Omental fat pad (tissue), 4 donors: ENCODE measurements around the gene PDE6A. TPM values are rescaled to one million over a fixed set of nuclear protein-coding genes. Genes with fewer than 3 reads are reported as not detected.
A peak's percentile ranks its signal among the peaks of the same experiment; 100 is the strongest.

Source experiments
- ATAC-seq: fragments of 150-250 bp; one replicate; pipeline ENCODE4 v1.9.1; 2016; ENCODE audit warnings: mild to moderate bottlenecking, moderate library complexity; ENCODE audit not compliant: low FRiP score
- DNase-seq: peaks from one replicate; pipeline ENCODE4 v3.0.0-alpha.2; 2019; ENCODE audit warnings: low spot score
- CTCF ChIP-seq, 3 donors: fragments of 450-650 bp; IDR thresholded peaks; one replicate each; pipeline ENCODE4 v1.5.1; 2016 to 2017; ENCODE audit warnings: antibody characterized with exemption in 3 of 3, mild to moderate bottlenecking in 3 of 3, moderate library complexity in 2 of 3
- total RNA-seq, 4 donors: library from RNA; depleted of rRNA; stranded (reverse); fragments of >200 nt; gene quantifications; one replicate each; pipeline ENCODE4 v1.1.0, GENCODE V29; 2016

Gene PDE6A
- total RNA-seq, 4 donors from 2014 or later = not detected

- no peak for TF ChIP-seq CTCF (IDR thresholded peaks at IDR 0.05)
- no peak for ATAC-seq
- no peak for DNase-seq
Observed at GRCh38 chr5:149940941-149941644, 3.5 kb downstream of the PDE6A start.

- no peak for TF ChIP-seq CTCF (IDR thresholded peaks at IDR 0.05)
- ATAC-seq = no peak
Observed at GRCh38 chr5:149940077-149940574, 4.5 kb downstream of the PDE6A start.

GRCh38 chr5:149939546-149939945, 5.0 kb downstream of the PDE6A start:
- DNase-seq (no peak), ATAC-seq (no peak)
- no peak for TF ChIP-seq CTCF (IDR thresholded peaks at IDR 0.05)

More at GRCh38 chr5:149940077-149940574, 4.5 kb downstream of the PDE6A start:
- no peak for DNase-seq

- ATAC-seq (peak; percentile 46), DNase-seq (no peak)
- TF ChIP-seq CTCF (IDR thresholded peaks at IDR 0.05) = no peak
Observed at GRCh38 chr5:149938791-149939358, 5.7 kb downstream of the PDE6A start.

GRCh38 chr5:149938279-149938678, 6.3 kb downstream of the PDE6A start:
- DNase-seq = peak; percentile 56
- no peak for ATAC-seq
- TF ChIP-seq CTCF (IDR thresholded peaks at IDR 0.05) = no peak

- DNase-seq = no peak
Observed at GRCh38 chr5:149937610-149938009, 7.0 kb downstream of the PDE6A start.

More at GRCh38 chr5:149937610-149938009, 7.0 kb downstream of the PDE6A start:
- ATAC-seq = no peak
- TF ChIP-seq CTCF (IDR thresholded peaks at IDR 0.05) = no peak
